ENCODE measurements around the gene GLCCI1. TPM values are rescaled to one million over a fixed set of nuclear protein-coding genes. Genes with fewer than 3 reads are reported as not detected.

Gene GLCCI1
- total RNA-seq, 2 donors from 2014 or later = 9.1 to 9.2 TPM

- Histone ChIP-seq H3K27me3 (replicated peaks; ENCODE audit: insufficient read depth) (no peaks in the 10 kb centered on the region), H3K9me3 (no peaks in the 10 kb centered on the region), H3K4me3 (no peak overlapping the region), H3K27ac (no peak overlapping the region), H3K36me3 (no peaks in the 10 kb centered on the region), H3K4me1 (replicated peaks) (no peaks in the 10 kb centered on the region)
- TF ChIP-seq POLR2A (IDR thresholded peaks at IDR 0.05) (no peak), POLR2AphosphoS5 (IDR thresholded peaks at IDR 0.05) (no peak), CTCF (IDR thresholded peaks at IDR 0.05) (no peak)
- 88% methylated on average over 4 of the region's 4 CpGs for WGBS
- intact Hi-C loops (cut with DNase I) = loop anchor here (10.0 kb wide), 2 partner anchors 195 to 315 kb away; partner anchors contain the start of gene UMAD1
- DNase-seq (ENCODE audit: low spot score) = no peak
Observed at GRCh38 chr7:7959979-7960670, 8.5 kb upstream of the GLCCI1 start.

DNA sequence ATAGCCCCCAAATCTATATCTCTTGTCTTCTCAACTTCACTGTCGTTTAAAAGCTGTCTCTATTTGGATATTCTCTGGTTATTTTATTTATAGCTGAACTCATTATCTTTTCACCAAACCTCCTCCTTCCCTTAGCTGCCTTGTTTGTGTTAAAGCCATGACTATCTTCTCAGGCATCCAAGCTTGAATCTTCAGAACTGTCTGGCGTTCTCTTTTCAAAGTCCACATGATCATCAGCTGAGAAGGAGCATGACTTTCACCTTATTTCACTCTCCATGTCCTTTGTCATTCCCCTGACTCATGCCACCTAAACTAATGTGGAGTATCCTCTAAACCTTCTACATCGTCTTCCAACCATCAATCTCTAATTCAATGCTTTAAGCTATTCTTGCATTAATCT lies 5.7 kb upstream of the GLCCI1 start:
- no peak overlapping the region for H3K4me3 ChIP-seq
- H3K36me3 ChIP-seq = no peaks in the 10 kb centered on the region
- 84% methylated on average over 3 of the region's 3 CpGs for WGBS
- intact Hi-C loops (cut with DNase I) = loop anchor here (10.0 kb wide), 2 partner anchors 198 to 318 kb away; partner anchors contain the start of gene UMAD1
- no peaks in the 10 kb centered on the region for H3K27me3 ChIP-seq (replicated peaks; ENCODE audit: insufficient read depth)
- no peaks in the 10 kb centered on the region for H3K9me3 ChIP-seq
- DNase-seq (ENCODE audit: low spot score) = no peak
- TF ChIP-seq POLR2A (IDR thresholded peaks at IDR 0.05) = no peak
- no peak for TF ChIP-seq POLR2AphosphoS5 (IDR thresholded peaks at IDR 0.05)
- no peak for TF ChIP-seq CTCF (IDR thresholded peaks at IDR 0.05)
- no peak overlapping the region for H3K27ac ChIP-seq
- H3K4me1 ChIP-seq (replicated peaks) = no peaks in the 10 kb centered on the region

DNA sequence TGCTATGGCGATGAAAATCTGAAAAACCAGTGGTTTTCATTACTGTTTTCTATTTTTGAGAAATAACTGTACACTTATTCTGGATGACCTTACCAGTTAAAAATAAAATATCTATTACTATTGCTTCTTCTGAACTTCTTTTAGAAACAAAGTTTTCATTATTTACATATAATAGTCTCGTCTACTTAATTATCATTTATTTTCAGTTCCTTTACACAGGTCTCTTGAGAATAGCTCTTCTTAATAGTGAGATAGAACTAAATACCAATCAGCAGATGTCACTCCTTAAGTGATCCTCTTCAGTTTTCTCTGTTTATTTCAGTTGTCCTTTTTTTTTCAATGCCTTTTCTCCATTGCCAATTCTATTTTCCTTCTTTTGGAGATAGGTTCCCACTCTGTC lies 4.3 kb upstream of the GLCCI1 start:
- no peaks in the 10 kb centered on the region for H3K36me3 ChIP-seq
- no peaks in the 10 kb centered on the region for H3K4me1 ChIP-seq (replicated peaks)
- intact Hi-C loops (cut with DNase I) = loop anchor here (10.0 kb wide), 2 partner anchors 199 to 319 kb away; partner anchors contain the start of gene UMAD1
- TF ChIP-seq CTCF (IDR thresholded peaks at IDR 0.05) (no peak), POLR2A (IDR thresholded peaks at IDR 0.05) (no peak), POLR2AphosphoS5 (IDR thresholded peaks at IDR 0.05) (no peak)
- no peak overlapping the region for H3K4me3 ChIP-seq
- no peaks in the 10 kb centered on the region for H3K9me3 ChIP-seq
- 90% methylated on average over 2 of the region's 2 CpGs for WGBS
- no peak overlapping the region for H3K27ac ChIP-seq
- DNase-seq (ENCODE audit: low spot score) = no peak
- no peaks in the 10 kb centered on the region for H3K27me3 ChIP-seq (replicated peaks; ENCODE audit: insufficient read depth)

GRCh38 chr7:7964691-7965090 lies 3.9 kb upstream of the GLCCI1 start:
- intact Hi-C loops (cut with DNase I) = loop anchor here (10.0 kb wide), 2 partner anchors 200 to 320 kb away; partner anchors contain the start of gene UMAD1
- Histone ChIP-seq H3K9me3 (no peaks in the 10 kb centered on the region), H3K27me3 (replicated peaks; ENCODE audit: insufficient read depth) (no peaks in the 10 kb centered on the region), H3K27ac (no peak overlapping the region), H3K4me3 (no peak overlapping the region), H3K4me1 (replicated peaks) (no peaks in the 10 kb centered on the region), H3K36me3 (no peaks in the 10 kb centered on the region)
- no peak for DNase-seq (ENCODE audit: low spot score)
- TF ChIP-seq POLR2AphosphoS5 (IDR thresholded peaks at IDR 0.05) = no peak
- TF ChIP-seq POLR2A (IDR thresholded peaks at IDR 0.05) = no peak
- TF ChIP-seq CTCF (IDR thresholded peaks at IDR 0.05) = no peak
- 84% methylated on average over 2 of the region's 2 CpGs for WGBS

DNA sequence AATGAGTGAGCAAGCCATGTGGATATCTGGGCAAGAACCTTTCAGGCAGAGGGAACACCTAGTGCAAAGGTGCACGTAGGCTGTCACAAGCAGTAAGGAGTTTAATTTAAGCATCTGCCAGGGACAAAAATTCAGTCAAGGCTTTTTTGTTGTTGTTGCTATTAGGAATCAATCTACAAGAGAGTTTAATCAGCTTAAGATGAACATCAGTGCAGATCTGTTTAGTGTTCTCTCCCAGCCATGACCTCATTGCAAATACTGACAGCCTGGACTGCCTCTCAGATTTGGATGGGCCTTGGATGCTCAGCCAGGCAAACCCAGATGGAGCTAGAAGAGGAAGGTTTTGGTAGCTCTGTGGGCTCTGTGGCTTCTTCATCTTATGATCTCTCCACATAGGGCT lies 3.3 kb upstream of the GLCCI1 start:
- no peak overlapping the region for H3K27ac ChIP-seq
- TF ChIP-seq POLR2AphosphoS5 (IDR thresholded peaks at IDR 0.05) (no peak), POLR2A (IDR thresholded peaks at IDR 0.05) (no peak), CTCF (IDR thresholded peaks at IDR 0.05) (no peak)
- no peaks in the 10 kb centered on the region for H3K27me3 ChIP-seq (replicated peaks; ENCODE audit: insufficient read depth)
- DNase-seq (ENCODE audit: low spot score) = no peak
- no peaks in the 10 kb centered on the region for H3K4me1 ChIP-seq (replicated peaks)
- no peaks in the 10 kb centered on the region for H3K9me3 ChIP-seq
- 100% methylated on average over 1 of the region's 1 CpG for WGBS
- intact Hi-C loops (cut with DNase I) = loop anchor here (10.0 kb wide), 2 partner anchors 200 to 320 kb away; partner anchors contain the start of gene UMAD1
- no peaks in the 10 kb centered on the region for H3K36me3 ChIP-seq
- no peak overlapping the region for H3K4me3 ChIP-seq
